Glutamatergic neuron (in vitro differentiated cells): ENCODE data around the gene MAGEB4. TPM values are rescaled to one million over a fixed set of nuclear protein-coding genes. Genes with fewer than 3 reads are reported as not detected.

Experiments
- DNase-seq: peaks from one replicate; pipeline ENCODE4 v3.0.0; 2022
- H3K27ac Mint-ChIP-seq: one replicate; pipeline ENCODE4 v1.8.0; 2020; ENCODE audit warnings: mild to moderate bottlenecking, mixed read lengths, inconsistent platforms; ENCODE audit not compliant: unreplicated experiment
- H3K27me3 Mint-ChIP-seq: one replicate; pipeline ENCODE4 v1.8.0; 2020; ENCODE audit warnings: mild to moderate bottlenecking, moderate library complexity, mixed read lengths, inconsistent platforms; ENCODE audit not compliant: unreplicated experiment
- H3K36me3 Mint-ChIP-seq: one replicate; pipeline ENCODE4 v1.8.0; 2020; ENCODE audit warnings: mild to moderate bottlenecking, mixed read lengths, inconsistent platforms; ENCODE audit not compliant: unreplicated experiment
- H3K4me1 Mint-ChIP-seq: one replicate; pipeline ENCODE4 v1.8.0; 2020; ENCODE audit warnings: mild to moderate bottlenecking, low read depth, mixed read lengths, inconsistent platforms; ENCODE audit not compliant: unreplicated experiment
- H3K4me3 Mint-ChIP-seq: one replicate; pipeline ENCODE4 v1.8.0; 2020; ENCODE audit warnings: mild to moderate bottlenecking, mixed read lengths, inconsistent platforms; ENCODE audit not compliant: unreplicated experiment
- H3K9me3 Mint-ChIP-seq: one replicate; pipeline ENCODE4 v1.8.0; 2020; ENCODE audit warnings: mild to moderate bottlenecking, moderate library complexity, mixed read lengths, inconsistent platforms; ENCODE audit not compliant: unreplicated experiment
- CTCF ChIP-seq: fragments of 200-600 bp; sonication (generic); IDR thresholded peaks from one replicate; pipeline ENCODE4 v1.5.0; 2021; ENCODE audit not compliant: partially characterized antibody, unreplicated experiment
- total RNA-seq: library from RNA; stranded (reverse); fragmentation: NEBNext Ultra II Directional; extraction: Animal tissue kit (Norgen Biotek cat#: 25700); gene quantifications from one replicate; pipeline ENCODE4 v1.2.1, GENCODE V29; 2021; ENCODE audit not compliant: unreplicated experiment

MAGEB4 gene
- total RNA-seq, 1 donor from 2014 or later: not detected

- Mint-ChIP-seq H3K4me1 (no peaks in the 10 kb centered on the region), H3K27me3 (no peaks in the 10 kb centered on the region), H3K9me3 (no peaks in the 10 kb centered on the region), H3K4me3 (no peak overlapping the region), H3K27ac (no peak overlapping the region), H3K36me3 (no peaks in the 10 kb centered on the region)
- no peak for DNase-seq
- TF ChIP-seq CTCF: no peak
Observed at GRCh38 chrX:30280428-30280827, 38.6 kb downstream of the MAGEB4 start.

- no peak overlapping the region for H3K27ac Mint-ChIP-seq
Observed at GRCh38 chrX:30282527-30282926, 40.7 kb downstream of the MAGEB4 start.

GRCh38 chrX:30283456-30284200 lies 41.8 kb downstream of the MAGEB4 start:
- no peaks in the 10 kb centered on the region for H3K9me3 Mint-ChIP-seq
- no peak overlapping the region for H3K27ac Mint-ChIP-seq
- no peaks in the 10 kb centered on the region for H3K36me3 Mint-ChIP-seq
- no peaks in the 10 kb centered on the region for H3K27me3 Mint-ChIP-seq
- no peak for TF ChIP-seq CTCF
- no peak for DNase-seq
- no peaks in the 10 kb centered on the region for H3K4me1 Mint-ChIP-seq
- H3K4me3 Mint-ChIP-seq: no peak overlapping the region

More at GRCh38 chrX:30282527-30282926, 40.7 kb downstream of the MAGEB4 start:
- Mint-ChIP-seq H3K4me1 (no peaks in the 10 kb centered on the region), H3K36me3 (no peaks in the 10 kb centered on the region), H3K27me3 (no peaks in the 10 kb centered on the region), H3K4me3 (no peak overlapping the region), H3K9me3 (no peaks in the 10 kb centered on the region)
- no peak for DNase-seq
- TF ChIP-seq CTCF: no peak

Other genes with a start within 250 kb of the MAGEB4 start
- not detected for gene MAGEB2, start 26.4 kb upstream of the MAGEB4 start, total RNA-seq
- gene MAGEB3, start 11.3 kb upstream of the MAGEB4 start, total RNA-seq: not detected
- gene MAGEB1, start 5.1 kb downstream of the MAGEB4 start, total RNA-seq: not detected
- gene NR0B1, start 67.4 kb downstream of the MAGEB4 start, total RNA-seq: not detected